GM12878 (cell line): ENCODE measurements around the gene B3GNT2. TPM values are rescaled to one million over a fixed set of nuclear protein-coding genes. Genes with fewer than 3 reads are reported as not detected.

ENCODE experiments used
- ATF7 ChIP-seq: fragments of 450-650 bp; IDR thresholded peaks from 2 replicates; pipeline ENCODE4 v1.6.1; 2016; ENCODE audit warnings: low read depth, mild to moderate bottlenecking
- BHLHE40 ChIP-seq, 2 experiments: fragments of 450-650 bp in 1 of 2; IDR thresholded peaks; 2 replicates each; pipeline ENCODE4 v1.6.1; 2011 to 2017; ENCODE audit warnings: low read depth in 2 of 2, borderline replicate concordance in 1 of 2, improper control_type of control experiment in 1 of 2, low read length in 1 of 2, mild to moderate bottlenecking in 1 of 2
- CBX5 ChIP-seq: sonication (generic); IDR thresholded peaks from 2 replicates; pipeline ENCODE4 v1.6.1; 2016; ENCODE audit warnings: low read depth, moderate library complexity, mild to moderate bottlenecking, inconsistent platforms
- CEBPB ChIP-seq, 2 experiments: fragments of 150-350 bp in 1 of 2; IDR thresholded peaks; 2 replicates each; pipeline ENCODE4 v1.6.1; 2012 to 2014; ENCODE audit warnings: low read depth in 2 of 2, low read length in 2 of 2, borderline replicate concordance in 1 of 2, inconsistent platforms in 1 of 2
- CREB1 ChIP-seq: IDR thresholded peaks from 2 replicates; pipeline ENCODE4 v1.6.1; 2012; ENCODE audit warnings: low read depth, mild to moderate bottlenecking, inconsistent platforms
- EED ChIP-seq: sonication (generic); IDR thresholded peaks from 2 replicates; pipeline ENCODE4 v1.6.1; 2016; ENCODE audit warnings: antibody characterized with exemption, low read depth
- ESRRA ChIP-seq: IDR thresholded peaks from 2 replicates; pipeline ENCODE4 v1.6.1; 2012; ENCODE audit warnings: mild to moderate bottlenecking, low read length, improper control_type of control experiment
- HCFC1 ChIP-seq: fragments of 150-350 bp; IDR thresholded peaks from 2 replicates; pipeline ENCODE4 v1.6.1; 2014; ENCODE audit warnings: low read length
- IKZF1 ChIP-seq: fragments of 450-650 bp; conservative IDR thresholded peaks from 2 replicates; pipeline ENCODE4 v1.6.1; 2017; ENCODE audit warnings: antibody characterized with exemption, mild to moderate bottlenecking
- IKZF2 ChIP-seq, 2 experiments: fragments of 450-650 bp; IDR thresholded peaks; 2 replicates each; pipeline ENCODE4 v1.6.1; 2017; ENCODE audit warnings: mild to moderate bottlenecking in 2 of 2, moderate library complexity in 2 of 2
- JUND ChIP-seq: IDR thresholded peaks from 2 replicates; pipeline ENCODE4 v1.6.1; 2012; ENCODE audit warnings: low read depth, mild to moderate bottlenecking, low read length, improper control_type of control experiment, moderate library complexity
- MEF2B ChIP-seq: fragments of 450-650 bp; IDR thresholded peaks from 2 replicates; pipeline ENCODE4 v1.6.1; 2018; ENCODE audit warnings: mild to moderate bottlenecking, moderate library complexity; ENCODE audit not compliant: partially characterized antibody, poor library complexity, severe bottlenecking
- MYB ChIP-seq: fragments of 150-350 bp; IDR thresholded peaks from 2 replicates; pipeline ENCODE4 v1.6.1; 2014; ENCODE audit warnings: mild to moderate bottlenecking, low read depth, low read length, borderline replicate concordance
- NFIC ChIP-seq: IDR thresholded peaks from 2 replicates; pipeline ENCODE4 v1.6.1; 2012; ENCODE audit warnings: low read depth, mild to moderate bottlenecking, inconsistent platforms, low read length, moderate library complexity
- NR2C1 ChIP-seq: fragments of 450-650 bp; IDR thresholded peaks from 2 replicates; pipeline ENCODE4 v1.6.1; 2017; ENCODE audit warnings: antibody characterized with exemption, mild to moderate bottlenecking, moderate library complexity
- NR2C2 ChIP-seq: IDR thresholded peaks from 2 replicates; pipeline ENCODE4 v1.6.1; 2011; ENCODE audit warnings: borderline replicate concordance, low read depth; ENCODE audit not compliant: control insufficient read depth, insufficient read length
- RUNX3 ChIP-seq: IDR thresholded peaks from 2 replicates; pipeline ENCODE4 v1.6.1; 2012; ENCODE audit warnings: low read length, inconsistent platforms
- SMC3 ChIP-seq: IDR thresholded peaks from 2 replicates; pipeline ENCODE4 v1.6.1; 2011; ENCODE audit warnings: low read length, improper control_type of control experiment, borderline replicate concordance
- SREBF1 ChIP-seq: IDR thresholded peaks from 2 replicates; pipeline ENCODE4 v1.6.1; 2012; ENCODE audit warnings: mild to moderate bottlenecking, low read length
- STAT1 ChIP-seq: fragments of 450-650 bp; conservative IDR thresholded peaks from 2 replicates; pipeline ENCODE4 v1.6.1; 2014; ENCODE audit warnings: antibody characterized with exemption, mild to moderate bottlenecking
- TARDBP ChIP-seq: IDR thresholded peaks from 2 replicates; pipeline ENCODE4 v1.6.1; 2016; ENCODE audit warnings: borderline replicate concordance
- TCF3 ChIP-seq: IDR thresholded peaks from 2 replicates; pipeline ENCODE4 v1.6.1; 2012; ENCODE audit warnings: low read depth, mild to moderate bottlenecking, low read length, borderline replicate concordance; ENCODE audit not compliant: insufficient read depth
- ZNF207 ChIP-seq: fragments of 450-650 bp; IDR thresholded peaks from 2 replicates; pipeline ENCODE4 v1.6.1; 2014; ENCODE audit warnings: antibody characterized with exemption, mild to moderate bottlenecking, borderline replicate concordance
- ZNF24 ChIP-seq: fragments of 450-650 bp; IDR thresholded peaks from 2 replicates; pipeline ENCODE4 v1.6.1; 2017; ENCODE audit warnings: antibody characterized with exemption, mild to moderate bottlenecking
- ZNF274 ChIP-seq: IDR thresholded peaks from one replicate; pipeline ENCODE4 v1.8.0; 2011; ENCODE audit not compliant: insufficient read length, insufficient read depth
- ZZZ3 ChIP-seq: IDR thresholded peaks from 2 replicates; pipeline ENCODE4 v1.6.1; 2011; ENCODE audit warnings: low read depth; ENCODE audit not compliant: control insufficient read depth, insufficient read length
- polyA plus RNA-seq, 11 experiments: library from polyadenylated mRNA; depleted of rRNA in 4 of 11; unstranded in 6 of 11; stranded (reverse) in 5 of 11; fragments of >200 nt; fragmentation: Nextera tagmentation in 4 of 11; fragmentation: Illumina TruSeq in 1 of 11; extraction: Ambion mirVana in 4 of 11; extraction: Trizol in 1 of 11; gene quantifications; 1 replicate in 1 of 11; 2 replicates in 10 of 11; pipeline versions ENCODE4 v1.2.1 to v1.2.3, GENCODE V29; 2011 to 2016; ENCODE audit warnings: inconsistent platforms in 2 of 11, missing spikeins in 2 of 11, low read depth in 1 of 11
- total RNA-seq, 4 experiments: library from RNA; depleted of rRNA in 3 of 4; stranded (reverse); fragments of >200 nt in 3 of 4; fragmentation: Illumina TruSeq in 1 of 4; extraction: Trizol in 1 of 4; gene quantifications; 2 replicates each; pipeline versions ENCODE4 v1.2.1 to v1.2.3, GENCODE V29; 2013 to 2021
- TF ChIP-seq, protein P1 (sequence below): fragments of 450-650 bp; IDR thresholded peaks from 2 replicates; pipeline ENCODE4 v1.6.1; 2017; ENCODE audit warnings: mild to moderate bottlenecking, moderate library complexity
- TF ChIP-seq, protein P2 (sequence below): IDR thresholded peaks from 2 replicates; pipeline ENCODE4 v1.6.1; 2011; ENCODE audit warnings: borderline replicate concordance, low read depth, mild to moderate bottlenecking, moderate library complexity, low read length; ENCODE audit not compliant: insufficient read depth, poor library complexity, severe bottlenecking

The B3GNT2 gene
- total and polyA plus RNA-seq, 10 of the 15 experiments (the other 5 are each of a cell fraction or from before 2014, with no cell fraction given) = 19.7 to 103 (median 76.3) TPM

DNA sequence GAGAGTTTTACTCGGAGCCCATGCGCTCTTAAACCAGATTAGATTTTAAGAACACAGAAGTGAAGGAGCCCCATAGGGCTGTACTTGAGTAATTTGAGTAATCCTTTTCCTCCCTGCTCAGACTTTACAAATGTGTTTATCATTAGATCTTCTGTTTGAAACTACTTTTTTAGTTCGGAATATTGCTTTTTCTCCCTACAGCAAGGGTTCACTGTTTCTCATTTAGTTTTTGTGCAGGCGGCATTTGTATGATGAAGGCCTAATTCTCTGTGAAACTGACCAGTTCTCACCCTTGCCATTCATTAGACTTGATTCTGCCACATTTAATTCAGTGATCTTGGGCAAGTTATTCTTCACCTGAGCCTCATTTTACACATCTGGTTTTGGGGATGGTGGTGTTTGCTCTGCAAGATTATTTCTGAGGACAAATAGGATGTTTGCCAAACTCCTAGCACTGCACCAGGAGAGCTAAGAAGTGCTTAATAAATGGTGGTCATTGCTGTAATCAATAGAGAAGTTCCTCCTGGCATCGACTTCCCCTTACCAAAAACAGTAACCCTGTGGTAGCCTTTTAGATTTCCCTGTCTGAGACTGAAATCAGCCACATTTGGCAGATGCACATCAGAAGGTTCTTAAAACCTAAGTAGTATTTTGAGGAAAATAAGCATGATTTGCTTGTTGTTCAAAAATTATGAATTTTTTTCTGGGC, 2.2 kb downstream of the B3GNT2 start (continued):
- TF ChIP-seq STAT1 (no peak), NR2C2 (no peak), ZNF24 (no peak), RUNX3 (peak; percentile 40), IKZF2 (IDR thresholded peaks at IDR 0.05) (no peak), SREBF1 (no peak), EED (no peak), ZNF207 (no peak), ESRRA (no peak), BHLHE40 (IDR thresholded peaks at IDR 0.05; ENCODE audit: borderline replicate concordance in 1 of 2, low read depth in 2 of 2, low read length in 1 of 2) (no peak), TARDBP (no peak), ATF7 (no peak), ZNF274 (no peak), ZZZ3 (no peak), CBX5 (no peak), TCF3 (no peak), CEBPB (IDR thresholded peaks at IDR 0.05; ENCODE audit: borderline replicate concordance in 1 of 2, low read depth in 2 of 2, low read length in 2 of 2) (no peak), NR2C1 (no peak), IKZF1 (no peak), CREB1 (no peak), MYB (no peak), MEF2B (no peak), JUND (no peak), NFIC (peak; percentile 26), SMC3 (0 out of 2 replicates have a peak, but pooled peaks have one; percentile 4), HCFC1 (no peak)
- TF ChIP-seq, protein P1, sequence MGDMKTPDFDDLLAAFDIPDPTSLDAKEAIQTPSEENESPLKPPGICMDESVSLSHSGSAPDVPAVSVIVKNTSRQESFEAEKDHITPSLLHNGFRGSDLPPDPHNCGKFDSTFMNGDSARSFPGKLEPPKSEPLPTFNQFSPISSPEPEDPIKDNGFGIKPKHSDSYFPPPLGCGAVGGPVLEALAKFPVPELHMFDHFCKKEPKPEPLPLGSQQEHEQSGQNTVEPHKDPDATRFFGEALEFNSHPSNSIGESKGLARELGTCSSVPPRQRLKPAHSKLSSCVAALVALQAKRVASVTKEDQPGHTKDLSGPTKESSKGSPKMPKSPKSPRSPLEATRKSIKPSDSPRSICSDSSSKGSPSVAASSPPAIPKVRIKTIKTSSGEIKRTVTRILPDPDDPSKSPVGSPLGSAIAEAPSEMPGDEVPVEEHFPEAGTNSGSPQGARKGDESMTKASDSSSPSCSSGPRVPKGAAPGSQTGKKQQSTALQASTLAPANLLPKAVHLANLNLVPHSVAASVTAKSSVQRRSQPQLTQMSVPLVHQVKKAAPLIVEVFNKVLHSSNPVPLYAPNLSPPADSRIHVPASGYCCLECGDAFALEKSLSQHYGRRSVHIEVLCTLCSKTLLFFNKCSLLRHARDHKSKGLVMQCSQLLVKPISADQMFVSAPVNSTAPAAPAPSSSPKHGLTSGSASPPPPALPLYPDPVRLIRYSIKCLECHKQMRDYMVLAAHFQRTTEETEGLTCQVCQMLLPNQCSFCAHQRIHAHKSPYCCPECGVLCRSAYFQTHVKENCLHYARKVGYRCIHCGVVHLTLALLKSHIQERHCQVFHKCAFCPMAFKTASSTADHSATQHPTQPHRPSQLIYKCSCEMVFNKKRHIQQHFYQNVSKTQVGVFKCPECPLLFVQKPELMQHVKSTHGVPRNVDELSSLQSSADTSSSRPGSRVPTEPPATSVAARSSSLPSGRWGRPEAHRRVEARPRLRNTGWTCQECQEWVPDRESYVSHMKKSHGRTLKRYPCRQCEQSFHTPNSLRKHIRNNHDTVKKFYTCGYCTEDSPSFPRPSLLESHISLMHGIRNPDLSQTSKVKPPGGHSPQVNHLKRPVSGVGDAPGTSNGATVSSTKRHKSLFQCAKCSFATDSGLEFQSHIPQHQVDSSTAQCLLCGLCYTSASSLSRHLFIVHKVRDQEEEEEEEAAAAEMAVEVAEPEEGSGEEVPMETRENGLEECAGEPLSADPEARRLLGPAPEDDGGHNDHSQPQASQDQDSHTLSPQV = no peak
- TF ChIP-seq, protein P2, sequence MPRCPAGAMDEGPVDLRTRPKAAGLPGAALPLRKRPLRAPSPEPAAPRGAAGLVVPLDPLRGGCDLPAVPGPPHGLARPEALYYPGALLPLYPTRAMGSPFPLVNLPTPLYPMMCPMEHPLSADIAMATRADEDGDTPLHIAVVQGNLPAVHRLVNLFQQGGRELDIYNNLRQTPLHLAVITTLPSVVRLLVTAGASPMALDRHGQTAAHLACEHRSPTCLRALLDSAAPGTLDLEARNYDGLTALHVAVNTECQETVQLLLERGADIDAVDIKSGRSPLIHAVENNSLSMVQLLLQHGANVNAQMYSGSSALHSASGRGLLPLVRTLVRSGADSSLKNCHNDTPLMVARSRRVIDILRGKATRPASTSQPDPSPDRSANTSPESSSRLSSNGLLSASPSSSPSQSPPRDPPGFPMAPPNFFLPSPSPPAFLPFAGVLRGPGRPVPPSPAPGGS = no peak
